IPS-NIHi7 (cell line): Measurements from ENCODE around the gene PARP8.
"Not testable (repeated sequence)": the region's sequence is repeated elsewhere in the genome, so short reads cannot be mapped to it uniquely, and the experiment has no call there.

Source experiments
- DNase-seq: peaks from one replicate; pipeline ENCODE4 v3.0.0; 2012; ENCODE audit warnings: mixed read lengths; ENCODE audit errors: extremely low spot score

Gene PARP8

GRCh38 chr5:50774446-50775175, 108.2 kb downstream of the PARP8 start:
- DNase-seq = not testable (repeated sequence)

GRCh38 chr5:50786073-50786472, 119.6 kb downstream of the PARP8 start:
- DNase-seq = no peak

GRCh38 chr5:50791813-50792212, 125.4 kb downstream of the PARP8 start:
- DNase-seq = no peak

- no peak for DNase-seq
Observed at GRCh38 chr5:50792843-50793242, 126.4 kb downstream of the PARP8 start.

GRCh38 chr5:50794812-50795211, 128.4 kb downstream of the PARP8 start:
- no peak for DNase-seq

GRCh38 chr5:50798002-50798401, 131.6 kb downstream of the PARP8 start:
- no peak for DNase-seq

- DNase-seq = no peak
Observed at GRCh38 chr5:50799596-50799995, 133.2 kb downstream of the PARP8 start.

GRCh38 chr5:50800410-50800809, 134.0 kb downstream of the PARP8 start:
- no peak for DNase-seq

GRCh38 chr5:50807661-50808060, 141.2 kb downstream of the PARP8 start:
- no peak for DNase-seq

- no peak for DNase-seq
Observed at GRCh38 chr5:50808406-50808805, 142.0 kb downstream of the PARP8 start.

- not testable (repeated sequence) for DNase-seq
Observed at GRCh38 chr5:50811746-50812145, 145.3 kb downstream of the PARP8 start.

- DNase-seq = no peak
Observed at GRCh38 chr5:50813691-50814090, 147.3 kb downstream of the PARP8 start.

- no peak for DNase-seq
Observed at GRCh38 chr5:50814556-50814955, 148.1 kb downstream of the PARP8 start.

- DNase-seq = no peak
Observed at GRCh38 chr5:50822046-50822445, 155.6 kb downstream of the PARP8 start.

- DNase-seq = no peak
Observed at GRCh38 chr5:50822761-50823160, 156.3 kb downstream of the PARP8 start.

GRCh38 chr5:50823568-50823967, 157.1 kb downstream of the PARP8 start:
- no peak for DNase-seq

- DNase-seq = no peak
Observed at GRCh38 chr5:50824109-50824508, 157.7 kb downstream of the PARP8 start.

- DNase-seq = no peak
Observed at GRCh38 chr5:50827516-50828247, 161.2 kb downstream of the PARP8 start.

GRCh38 chr5:50829023-50829422, 162.6 kb downstream of the PARP8 start:
- DNase-seq = no peak

- no peak for DNase-seq
Observed at GRCh38 chr5:50832657-50833284, 166.3 kb downstream of the PARP8 start.

- DNase-seq = no peak
Observed at GRCh38 chr5:50836356-50836755, 169.9 kb downstream of the PARP8 start.

- no peak for DNase-seq
Observed at GRCh38 chr5:50839472-50839871, 173.0 kb downstream of the PARP8 start.

- no peak for DNase-seq
Observed at GRCh38 chr5:50843091-50843490, 176.7 kb downstream of the PARP8 start.
